Naive thymus-derived CD4-positive, alpha-beta T cell (primary cell): Measurements from ENCODE around the gene INS. TPM values are rescaled to one million over a fixed set of nuclear protein-coding genes. Genes with fewer than 3 reads are reported as not detected.

Source experiments
- ATAC-seq: fragments of 150-1000 bp; cut with Tn5 transposase; 2 replicates; pipeline ENCODE4 v1.10.0; 2021; ENCODE audit warnings: mild to moderate bottlenecking, moderate library complexity
- CTCF ChIA-PET: fragments of 350-600 bp; sonication (Branson Sonifier 250); formaldehyde crosslinking; loops from one replicate; lab custom pipeline; 2021; ENCODE audit warnings: antibody characterized with exemption; lab: Charles Lee
- POLR2A ChIA-PET: fragments of 350-600 bp; sonication (Branson Sonifier 250); formaldehyde crosslinking; loops from one replicate; lab custom pipeline; 2021; ENCODE audit warnings: antibody characterized with exemption, inconsistent platforms; lab: Charles Lee
- DNase-seq, 9 donors: peaks; one replicate each; pipeline versions ENCODE4 v3.0.0 to v3.0.0-alpha.2; 2020 to 2022; ENCODE audit warnings: mixed read lengths in 1 of 9
- H3K27ac ChIP-seq: one replicate; pipeline ENCODE4 v1.7.0; 2013; ENCODE audit warnings: mild to moderate bottlenecking, low read depth, low read length, moderate library complexity
- H3K27me3 ChIP-seq, 2 donors: one replicate each; pipeline ENCODE4 v1.7.0; 2013; ENCODE audit warnings: low read length in 2 of 2, mild to moderate bottlenecking in 2 of 2, moderate library complexity in 2 of 2; ENCODE audit not compliant: control insufficient read depth in 2 of 2, insufficient read depth in 2 of 2
- H3K36me3 ChIP-seq, 3 experiments: 1 replicate in 2 of 3; 2 replicates in 1 of 3; pipeline ENCODE4 v1.7.0; 2013; ENCODE audit warnings: low read length in 3 of 3, mild to moderate bottlenecking in 3 of 3, moderate library complexity in 1 of 3; ENCODE audit not compliant: insufficient read depth in 3 of 3, control insufficient read depth in 2 of 3
- H3K4me1 ChIP-seq, 2 donors: one replicate each; pipeline ENCODE4 v1.7.0; 2013; ENCODE audit warnings: low read length in 2 of 2, mild to moderate bottlenecking in 2 of 2, moderate library complexity in 1 of 2; ENCODE audit not compliant: control insufficient read depth in 2 of 2, insufficient read depth in 2 of 2
- H3K4me3 ChIP-seq: 2 replicates; pipeline ENCODE4 v1.7.0; 2013; ENCODE audit warnings: mild to moderate bottlenecking, low read length
- H3K9me3 ChIP-seq, 3 experiments: 1 replicate in 2 of 3; 2 replicates in 1 of 3; pipeline ENCODE4 v1.7.0; 2013; ENCODE audit warnings: low read length in 3 of 3; ENCODE audit not compliant: control insufficient read depth in 2 of 3
- H3K27ac Mint-ChIP-seq, 9 donors: one replicate each; pipeline ENCODE4 v1.8.0; 2020 to 2022; ENCODE audit warnings: mixed read lengths in 9 of 9, mild to moderate bottlenecking in 8 of 9, moderate library complexity in 5 of 9, inconsistent platforms in 2 of 9
- H3K27me3 Mint-ChIP-seq, 5 donors: one replicate each; pipeline ENCODE4 v1.8.0; 2021 to 2022; ENCODE audit warnings: mixed read lengths in 5 of 5, mild to moderate bottlenecking in 1 of 5
- H3K36me3 Mint-ChIP-seq, 5 donors: one replicate each; pipeline ENCODE4 v1.8.0; 2020 to 2022; ENCODE audit warnings: mixed read lengths in 5 of 5, mild to moderate bottlenecking in 3 of 5, inconsistent platforms in 1 of 5
- H3K4me1 Mint-ChIP-seq, 7 donors: one replicate each; pipeline ENCODE4 v1.8.0; 2020 to 2022; ENCODE audit warnings: mixed read lengths in 7 of 7, mild to moderate bottlenecking in 3 of 7, inconsistent platforms in 1 of 7
- H3K4me3 Mint-ChIP-seq, 10 donors: one replicate each; pipeline ENCODE4 v1.8.0; 2020 to 2022; ENCODE audit warnings: mild to moderate bottlenecking in 10 of 10, mixed read lengths in 10 of 10, moderate library complexity in 6 of 10, inconsistent platforms in 2 of 10
- H3K9me3 Mint-ChIP-seq, 11 donors: one replicate each; pipeline ENCODE4 v1.8.0; 2020 to 2022; ENCODE audit warnings: mixed read lengths in 11 of 11, mild to moderate bottlenecking in 4 of 11, inconsistent platforms in 1 of 11, moderate library complexity in 1 of 11
- intact Hi-C, 2 donors: fragments of 100-400 bp; cut with micrococcal nuclease; formaldehyde crosslinking; loops; one replicate each; pipeline ENCODE4 v1.15.1; 2023
- polyA plus RNA-seq, 2 donors: library from polyadenylated mRNA; unstranded; fragments of 300-500 nt; fragmentation: Illumina TruSeq; gene quantifications; one replicate each; pipeline ENCODE4 v1.2.3, GENCODE V29; 2021
- total RNA-seq, 6 experiments: library from RNA in 5 of 6; stranded (reverse) in 5 of 6; gene quantifications; 1 replicate in 5 of 6; 2 replicates in 1 of 6; pipeline ENCODE4 v1.2.3 and lab custom pipeline; 2021 to 2026

The INS gene
- total and polyA plus RNA-seq, 7 experiments from 2014 or later = not detected

DNA sequence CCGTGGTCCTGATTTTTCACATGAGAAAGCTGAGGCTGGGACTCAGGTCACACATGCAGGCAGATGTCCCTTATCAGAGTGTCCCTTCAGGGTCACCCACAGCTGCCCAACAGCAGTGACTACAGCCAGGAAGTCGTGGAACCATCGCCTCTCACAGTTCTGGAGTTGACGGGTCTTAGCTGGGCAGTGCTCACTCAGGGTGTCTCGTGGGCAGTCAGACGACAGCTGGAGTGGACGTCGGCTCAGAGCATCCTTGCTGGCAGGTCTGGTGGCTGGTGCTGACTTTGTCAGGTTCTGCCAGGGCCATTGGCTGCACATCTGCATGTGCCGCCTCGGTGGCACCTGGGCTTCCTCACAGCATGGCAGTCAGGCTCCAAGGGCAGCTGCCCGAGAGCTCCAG lies 46.2 kb upstream of the INS start:
- Mint-ChIP-seq H3K36me3 (no peaks in the 10 kb centered on the region), H3K9me3 (peaks cover 0 to 10% (median 0%) of the 10 kb centered on the region in 11 donors), H3K4me3 (no peak overlapping the region), H3K27me3 (peaks cover 0 to 5% (median 0%) of the 10 kb centered on the region in 5 donors), H3K27ac (no peak overlapping the region), H3K4me1 (peaks cover 0 to 6% (median 0%) of the 10 kb centered on the region in 7 donors)
- ATAC-seq (no peak), DNase-seq (peak in 2 of 9 donors; percentile 2 to 15)
- H3K9me3 ChIP-seq = peaks cover 0 to 7% (median 0%) of the 10 kb centered on the region in 3 experiments
- POLR2A ChIA-PET = no interaction called here
- no peaks in the 10 kb centered on the region for H3K36me3 ChIP-seq
- no peaks in the 10 kb centered on the region for H3K27me3 ChIP-seq
- intact Hi-C loops = no loop called here
- H3K4me3 ChIP-seq = no peak overlapping the region
- no peaks in the 10 kb centered on the region for H3K4me1 ChIP-seq
- no peak overlapping the region for H3K27ac ChIP-seq
- CTCF ChIA-PET = no interaction called here

DNA sequence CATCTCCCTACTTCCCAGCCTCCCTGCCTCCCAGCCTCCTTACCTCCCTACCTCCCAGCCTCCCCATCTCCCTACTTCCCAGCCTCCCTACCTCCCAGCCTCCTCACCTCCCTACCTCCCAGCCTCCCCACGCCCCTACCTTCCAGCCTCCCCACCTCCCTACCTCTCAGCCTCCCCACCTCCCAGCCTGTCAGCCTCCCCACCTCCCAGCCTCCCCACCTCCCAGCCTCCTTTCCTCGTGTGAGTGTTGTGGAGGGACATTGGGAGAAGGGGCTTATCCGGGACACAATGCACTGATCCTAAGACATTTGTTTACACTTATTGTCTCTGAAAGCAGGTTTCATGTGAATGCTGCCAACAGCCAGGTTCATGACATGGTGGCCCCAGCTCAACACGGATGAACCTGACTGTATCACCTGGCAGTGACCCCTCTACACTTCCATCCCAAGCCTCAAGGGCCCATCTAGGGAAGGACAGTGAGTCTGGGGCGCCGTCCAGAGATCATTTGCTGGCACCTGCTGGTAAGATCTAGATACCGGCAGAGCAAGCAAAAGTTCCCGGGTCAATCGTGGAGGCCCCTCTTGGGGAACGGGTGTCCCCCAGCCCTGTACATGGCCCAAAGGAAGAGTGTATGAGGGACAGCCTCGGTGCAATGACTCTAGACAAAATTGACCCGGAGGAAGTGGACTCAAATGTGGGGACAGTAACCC lies 45.1 kb upstream of the INS start:
- H3K4me1 ChIP-seq = no peaks in the 10 kb centered on the region
- ChIA-PET POLR2A (no interaction called here), CTCF (no interaction called here)
- peaks cover 0 to under 1% (median 0%) of the 10 kb centered on the region in 5 donors for H3K36me3 Mint-ChIP-seq
- no peaks in the 10 kb centered on the region for H3K27me3 ChIP-seq
- no peak overlapping the region for H3K4me3 Mint-ChIP-seq
- H3K4me1 Mint-ChIP-seq = peaks cover 0 to 6% (median 0%) of the 10 kb centered on the region in 7 donors
- no peak overlapping the region for H3K4me3 ChIP-seq
- peaks cover 0 to 7% (median 0%) of the 10 kb centered on the region in 3 experiments for H3K9me3 ChIP-seq
- DNase-seq (peak in 1 of 9 donors; percentile 9), ATAC-seq (no peak)
- no peak overlapping the region for H3K27ac ChIP-seq
- H3K9me3 Mint-ChIP-seq = peaks cover 0 to 16% (median 1%) of the 10 kb centered on the region in 11 donors
- intact Hi-C loops = no loop called here
- peaks cover 0 to 5% (median 0%) of the 10 kb centered on the region in 5 donors for H3K27me3 Mint-ChIP-seq
- H3K36me3 ChIP-seq = no peaks in the 10 kb centered on the region
- H3K27ac Mint-ChIP-seq = peak overlapping the region in 1 of 9 donors; percentile 59

DNA sequence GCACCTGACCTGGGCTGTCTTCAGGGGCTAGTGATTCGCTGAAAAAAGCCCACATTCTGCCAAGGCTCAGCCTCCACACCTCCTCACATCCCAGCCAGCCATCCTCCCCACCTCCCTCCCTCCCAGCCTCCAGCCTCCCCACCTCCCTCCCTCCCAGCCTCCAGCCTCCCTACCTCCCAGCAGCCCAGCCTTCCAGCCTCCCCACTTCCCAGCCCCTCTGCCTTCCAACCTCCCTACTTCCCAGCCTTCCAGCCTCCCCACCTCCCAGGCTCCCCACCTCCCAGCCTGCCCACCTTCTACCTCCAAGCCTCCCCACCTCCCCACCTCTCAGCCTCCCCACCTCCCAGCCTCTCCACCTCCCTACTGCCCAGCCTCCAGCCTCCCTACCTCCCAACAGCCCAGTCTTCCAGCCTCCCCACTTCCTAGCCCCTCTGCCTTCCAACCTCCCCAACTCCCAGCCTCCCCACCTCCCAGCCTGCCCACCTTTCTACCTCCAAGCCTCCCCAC lies 44.3 kb upstream of the INS start:
- peaks cover 0 to 6% (median 0%) of the 10 kb centered on the region in 7 donors for H3K4me1 Mint-ChIP-seq
- H3K4me3 Mint-ChIP-seq = no peak overlapping the region
- no peak overlapping the region for H3K27ac Mint-ChIP-seq
- ChIA-PET POLR2A (no interaction called here), CTCF (no interaction called here)
- Histone ChIP-seq H3K4me3 (no peak overlapping the region), H3K9me3 (peaks cover 0 to 7% (median 0%) of the 10 kb centered on the region in 3 experiments), H3K27ac (no peak overlapping the region), H3K27me3 (no peaks in the 10 kb centered on the region), H3K36me3 (no peaks in the 10 kb centered on the region), H3K4me1 (no peaks in the 10 kb centered on the region)
- DNase-seq (peak in 1 of 9 donors; percentile 1), ATAC-seq (no peak)
- H3K9me3 Mint-ChIP-seq = peaks cover 0 to 20% (median 4%) of the 10 kb centered on the region in 11 donors
- peaks cover 0 to 5% (median 0%) of the 10 kb centered on the region in 5 donors for H3K27me3 Mint-ChIP-seq
- peaks cover 0 to 9% (median 0%) of the 10 kb centered on the region in 5 donors for H3K36me3 Mint-ChIP-seq
- intact Hi-C loops = no loop called here

DNA sequence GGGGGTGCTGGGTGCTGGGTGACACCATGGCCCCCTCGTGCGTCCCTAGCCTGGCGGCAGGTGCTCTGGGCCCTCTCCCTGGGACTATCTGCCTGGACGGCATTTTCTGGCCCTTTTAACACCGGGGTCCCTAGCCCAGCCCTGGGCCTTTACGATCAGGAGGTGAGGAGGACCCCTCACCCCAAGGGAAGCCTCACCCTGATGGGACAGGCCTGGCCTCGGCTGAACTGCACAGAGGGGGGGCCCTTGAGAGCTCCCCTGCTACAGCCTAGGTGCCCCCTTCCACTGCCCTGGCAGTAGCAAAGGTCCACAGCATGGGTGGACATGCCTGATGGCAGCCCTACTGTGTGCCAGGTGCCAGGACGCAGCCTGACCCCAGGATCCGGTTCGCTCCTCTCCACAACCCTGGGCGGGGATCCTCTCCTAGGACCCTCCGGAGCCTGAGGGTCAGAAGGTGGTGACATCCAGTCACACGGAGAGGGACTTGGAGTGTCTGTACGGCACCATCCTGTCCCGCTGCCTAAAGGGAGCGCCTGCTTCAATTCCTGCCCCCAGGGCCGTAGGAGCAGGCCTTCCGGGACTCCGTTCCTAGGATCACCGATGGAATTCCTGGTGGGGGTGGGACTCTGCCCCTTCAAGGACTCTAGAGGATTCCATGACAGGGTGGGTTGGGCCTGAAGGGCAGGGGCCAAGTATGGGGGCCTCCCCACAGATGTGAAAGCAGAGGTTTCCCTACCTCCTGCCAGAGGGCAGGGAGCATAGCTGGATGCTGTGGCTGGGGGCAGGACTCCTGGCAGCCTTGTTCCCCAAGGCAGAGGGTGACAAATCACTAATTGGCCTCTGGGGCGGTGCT lies 43.6 kb upstream of the INS start:
- peak in 1 of 9 donors; percentile 4 for DNase-seq
- H3K27me3 Mint-ChIP-seq = peaks cover 0 to 5% (median 0%) of the 10 kb centered on the region in 5 donors
- H3K4me1 ChIP-seq = no peaks in the 10 kb centered on the region
- H3K27me3 ChIP-seq = no peaks in the 10 kb centered on the region
- H3K27ac Mint-ChIP-seq = no peak overlapping the region
- peaks cover 0 to 7% (median 0%) of the 10 kb centered on the region in 3 experiments for H3K9me3 ChIP-seq
- no peak overlapping the region for H3K4me3 Mint-ChIP-seq
- intact Hi-C loops = no loop called here
- POLR2A ChIA-PET = no interaction called here
- CTCF ChIA-PET = no interaction called here
- ATAC-seq = no peak
- peaks cover 0 to 9% (median 0%) of the 10 kb centered on the region in 5 donors for H3K36me3 Mint-ChIP-seq
- no peak overlapping the region for H3K27ac ChIP-seq
- H3K4me3 ChIP-seq = no peak overlapping the region
- H3K36me3 ChIP-seq = no peaks in the 10 kb centered on the region
- H3K4me1 Mint-ChIP-seq = peaks cover 0 to 6% (median 0%) of the 10 kb centered on the region in 7 donors
- peaks cover 0 to 20% (median 4%) of the 10 kb centered on the region in 11 donors for H3K9me3 Mint-ChIP-seq

DNA sequence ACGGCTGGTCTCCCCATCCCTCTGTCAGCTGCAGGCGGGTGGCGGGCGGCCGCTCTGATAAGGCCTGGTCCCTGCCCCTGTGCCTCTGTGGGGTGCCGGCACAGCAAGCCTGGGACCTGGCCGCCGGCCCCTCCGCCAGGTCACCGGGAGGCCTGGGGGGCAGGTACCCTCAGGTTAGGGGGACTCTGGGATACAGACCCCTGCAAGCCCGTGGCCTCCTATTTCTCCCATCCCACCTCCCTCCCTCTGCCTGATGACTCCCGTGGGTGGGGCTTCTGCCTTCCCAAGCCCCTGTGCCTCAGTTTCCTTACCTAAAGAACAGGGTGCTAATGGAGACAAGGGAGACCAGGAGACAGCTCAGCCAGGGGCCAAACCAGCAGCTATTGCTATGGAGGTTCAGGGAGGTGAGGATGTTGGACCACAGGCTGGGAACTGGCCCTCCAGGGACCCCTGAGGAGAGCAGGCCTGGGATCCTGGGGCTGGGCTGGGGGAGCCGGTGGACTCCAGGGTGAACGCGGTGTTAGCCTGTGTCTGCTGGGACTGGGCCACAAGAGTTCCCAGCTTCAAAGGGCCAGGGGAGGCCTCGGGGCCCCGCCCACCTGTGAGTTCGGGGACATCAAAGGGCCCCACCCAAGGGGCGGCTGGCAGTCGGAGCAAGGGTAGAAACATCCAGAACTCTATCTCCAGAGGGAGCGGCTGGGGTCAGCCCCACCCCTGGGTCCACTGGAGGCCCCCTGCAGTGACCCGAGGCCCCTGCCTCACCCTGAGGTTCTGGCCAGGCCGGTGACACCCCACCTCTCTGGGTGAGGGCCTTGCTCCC lies 42.6 kb upstream of the INS start:
- Histone ChIP-seq H3K27me3 (no peaks in the 10 kb centered on the region), H3K9me3 (peaks cover 0 to 7% (median 0%) of the 10 kb centered on the region in 3 experiments), H3K4me1 (no peaks in the 10 kb centered on the region), H3K36me3 (no peaks in the 10 kb centered on the region), H3K27ac (no peak overlapping the region), H3K4me3 (no peak overlapping the region)
- Mint-ChIP-seq H3K4me3 (no peak overlapping the region), H3K9me3 (peaks cover 0 to 20% (median 4%) of the 10 kb centered on the region in 11 donors), H3K27ac (no peak overlapping the region), H3K27me3 (peaks cover 0 to 5% (median 0%) of the 10 kb centered on the region in 5 donors), H3K4me1 (peaks cover 0 to 6% (median 0%) of the 10 kb centered on the region in 7 donors), H3K36me3 (peaks cover 0 to 9% (median 0%) of the 10 kb centered on the region in 5 donors)
- ChIA-PET CTCF (no interaction called here), POLR2A (no interaction called here)
- intact Hi-C loops = no loop called here
- DNase-seq (peak in 1 of 9 donors; percentile 2), ATAC-seq (no peak)

DNA sequence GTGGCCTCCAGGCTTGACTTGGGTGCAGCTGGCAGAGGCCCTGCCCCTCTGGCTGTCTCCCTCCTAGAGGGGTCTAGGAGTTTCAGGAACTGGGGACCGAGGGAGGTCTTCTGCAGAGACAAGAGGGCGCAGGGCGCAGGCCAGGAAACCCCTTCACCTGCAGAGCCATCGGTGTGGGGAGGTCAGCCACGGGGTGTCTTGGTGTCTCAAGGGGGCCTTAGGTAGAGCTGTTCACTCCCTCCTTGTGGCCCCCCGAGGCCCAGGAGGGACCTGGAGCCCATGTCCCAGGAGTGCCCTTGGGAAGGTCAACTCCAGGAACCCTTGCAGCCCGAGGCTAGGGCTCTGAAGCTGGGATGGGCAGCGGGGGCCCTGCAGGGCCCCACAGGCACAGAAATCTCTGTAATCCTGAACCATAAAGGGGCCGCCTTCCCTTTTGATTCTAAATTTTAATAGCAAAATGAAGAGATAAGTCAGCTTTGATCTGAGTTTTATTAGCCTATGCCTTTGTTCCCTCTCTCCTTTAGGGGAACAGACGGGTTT lies 42.0 kb upstream of the INS start:
- Histone ChIP-seq H3K4me1 (no peaks in the 10 kb centered on the region), H3K9me3 (peaks cover 0 to 7% (median 0%) of the 10 kb centered on the region in 3 experiments), H3K27me3 (no peaks in the 10 kb centered on the region), H3K27ac (no peak overlapping the region), H3K4me3 (no peak overlapping the region), H3K36me3 (no peaks in the 10 kb centered on the region)
- Mint-ChIP-seq H3K4me3 (no peak overlapping the region), H3K27ac (no peak overlapping the region), H3K36me3 (peaks cover 0 to 9% (median 0%) of the 10 kb centered on the region in 5 donors), H3K9me3 (peaks cover 0 to 20% (median 4%) of the 10 kb centered on the region in 11 donors), H3K27me3 (peaks cover 0 to 2% (median 0%) of the 10 kb centered on the region in 5 donors), H3K4me1 (peaks cover 0 to 2% (median 0%) of the 10 kb centered on the region in 7 donors)
- intact Hi-C loops = no loop called here
- ChIA-PET CTCF (interaction anchor here (0.9 kb wide), 1 partner anchor 9 kb away, joined by 4 read pairs; no protein-coding TSS in a partner anchor), POLR2A (no interaction called here)
- DNase-seq = no peak
- no peak for ATAC-seq
